ENCODE results near the gene TUNAR. TPM values are rescaled to one million over a fixed set of nuclear protein-coding genes. Genes with fewer than 3 reads are reported as not detected.

Gene TUNAR
- total RNA-seq, 1 donor from 2014 or later: not detected

- TF ChIP-seq, protein P1, sequence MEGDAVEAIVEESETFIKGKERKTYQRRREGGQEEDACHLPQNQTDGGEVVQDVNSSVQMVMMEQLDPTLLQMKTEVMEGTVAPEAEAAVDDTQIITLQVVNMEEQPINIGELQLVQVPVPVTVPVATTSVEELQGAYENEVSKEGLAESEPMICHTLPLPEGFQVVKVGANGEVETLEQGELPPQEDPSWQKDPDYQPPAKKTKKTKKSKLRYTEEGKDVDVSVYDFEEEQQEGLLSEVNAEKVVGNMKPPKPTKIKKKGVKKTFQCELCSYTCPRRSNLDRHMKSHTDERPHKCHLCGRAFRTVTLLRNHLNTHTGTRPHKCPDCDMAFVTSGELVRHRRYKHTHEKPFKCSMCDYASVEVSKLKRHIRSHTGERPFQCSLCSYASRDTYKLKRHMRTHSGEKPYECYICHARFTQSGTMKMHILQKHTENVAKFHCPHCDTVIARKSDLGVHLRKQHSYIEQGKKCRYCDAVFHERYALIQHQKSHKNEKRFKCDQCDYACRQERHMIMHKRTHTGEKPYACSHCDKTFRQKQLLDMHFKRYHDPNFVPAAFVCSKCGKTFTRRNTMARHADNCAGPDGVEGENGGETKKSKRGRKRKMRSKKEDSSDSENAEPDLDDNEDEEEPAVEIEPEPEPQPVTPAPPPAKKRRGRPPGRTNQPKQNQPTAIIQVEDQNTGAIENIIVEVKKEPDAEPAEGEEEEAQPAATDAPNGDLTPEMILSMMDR (IDR thresholded peaks at IDR 0.05; ENCODE audit: unreplicated experiment): no peak
- peak in 1 of 2 experiments; percentile 38 for DNase-seq (ENCODE audit: low spot score in 2 of 2, unreplicated experiment in 2 of 2)
- peaks cover 17% of the 10 kb centered on the region for H3K27me3 Mint-ChIP-seq (ENCODE audit: low read depth)
- H3K4me3 Mint-ChIP-seq: no peak overlapping the region
- H3K9me3 Mint-ChIP-seq: no peaks in the 10 kb centered on the region
- H3K36me3 Mint-ChIP-seq: no peaks in the 10 kb centered on the region
- H3K27ac Mint-ChIP-seq: no peak overlapping the region
- H3K4me1 Mint-ChIP-seq: no peaks in the 10 kb centered on the region
These were observed 76.6 kb downstream of the TUNAR start for GRCh38 chr14:95953111-95953724.

GRCh38 chr14:95956601-95957460, 80.2 kb downstream of the TUNAR start:
- H3K9me3 Mint-ChIP-seq: no peaks in the 10 kb centered on the region
- TF ChIP-seq, protein P1 (IDR thresholded peaks at IDR 0.05; ENCODE audit: unreplicated experiment): no peak
- H3K4me3 Mint-ChIP-seq: no peak overlapping the region
- H3K27ac Mint-ChIP-seq: no peak overlapping the region
- H3K27me3 Mint-ChIP-seq (ENCODE audit: low read depth): peaks cover 21% of the 10 kb centered on the region
- DNase-seq (ENCODE audit: low spot score in 2 of 2, unreplicated experiment in 2 of 2): no peak
- H3K36me3 Mint-ChIP-seq: no peaks in the 10 kb centered on the region
- H3K4me1 Mint-ChIP-seq: no peaks in the 10 kb centered on the region

DNA sequence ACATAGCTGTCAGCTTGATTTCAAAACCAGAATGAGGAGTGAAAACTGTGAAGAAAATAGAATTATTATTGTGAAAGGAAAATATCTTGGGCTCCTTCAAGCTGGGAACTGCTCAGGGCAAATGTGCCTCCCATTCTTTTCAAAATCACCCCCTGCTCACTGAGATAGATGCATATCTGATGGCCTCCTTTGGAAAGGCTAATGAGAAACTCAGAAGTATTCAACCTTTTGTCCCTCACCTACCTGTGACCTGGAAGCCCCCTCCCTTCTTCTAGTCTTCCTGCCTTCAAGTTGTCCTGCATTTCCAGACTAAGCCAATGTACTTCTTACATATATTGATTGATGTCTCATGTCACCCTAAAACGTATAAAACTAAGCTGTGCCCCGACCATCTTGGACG, 81.5 kb downstream of the TUNAR start:
- Mint-ChIP-seq H3K4me3 (no peak overlapping the region), H3K36me3 (no peaks in the 10 kb centered on the region), H3K27ac (no peak overlapping the region), H3K9me3 (no peaks in the 10 kb centered on the region), H3K4me1 (no peaks in the 10 kb centered on the region), H3K27me3 (ENCODE audit: low read depth) (peaks cover 21% of the 10 kb centered on the region)
- no peak for DNase-seq (ENCODE audit: low spot score in 2 of 2, unreplicated experiment in 2 of 2)
- TF ChIP-seq, protein P1 (IDR thresholded peaks at IDR 0.05; ENCODE audit: unreplicated experiment): no peak

- no peak overlapping the region for H3K27ac Mint-ChIP-seq
- DNase-seq (ENCODE audit: low spot score in 2 of 2, unreplicated experiment in 2 of 2): no peak
- H3K4me1 Mint-ChIP-seq: no peaks in the 10 kb centered on the region
- H3K9me3 Mint-ChIP-seq: no peaks in the 10 kb centered on the region
- TF ChIP-seq, protein P1 (IDR thresholded peaks at IDR 0.05; ENCODE audit: unreplicated experiment): no peak
- H3K27me3 Mint-ChIP-seq (ENCODE audit: low read depth): peaks cover 17% of the 10 kb centered on the region
- H3K36me3 Mint-ChIP-seq: no peaks in the 10 kb centered on the region
- no peak overlapping the region for H3K4me3 Mint-ChIP-seq
These were observed 82.7 kb downstream of the TUNAR start for GRCh38 chr14:95959317-95959716.

DNA sequence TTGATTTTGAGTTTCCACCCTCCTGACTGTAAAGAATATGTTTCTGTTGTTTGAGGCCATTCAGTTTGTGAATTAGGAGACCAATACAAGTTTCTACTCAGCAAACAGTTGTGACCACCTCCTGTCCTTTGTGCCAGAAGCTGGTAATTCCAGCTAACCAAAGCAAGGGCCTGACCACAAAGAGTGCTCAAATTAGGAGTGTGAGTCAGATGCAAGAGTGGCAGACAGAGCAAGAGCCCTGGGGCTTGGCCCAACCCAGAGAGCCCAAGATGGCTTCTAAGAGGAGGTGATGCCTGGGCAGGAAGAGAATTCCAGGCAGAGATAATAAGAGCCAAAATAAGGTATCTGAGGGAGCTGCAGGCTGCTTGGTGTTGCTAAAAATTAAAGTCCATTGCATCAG, 84.8 kb downstream of the TUNAR start:
- Mint-ChIP-seq H3K27ac (no peak overlapping the region), H3K36me3 (no peaks in the 10 kb centered on the region), H3K9me3 (peaks cover 6% of the 10 kb centered on the region), H3K27me3 (ENCODE audit: low read depth) (peaks cover 17% of the 10 kb centered on the region), H3K4me1 (no peaks in the 10 kb centered on the region), H3K4me3 (no peak overlapping the region)
- TF ChIP-seq, protein P1 (IDR thresholded peaks at IDR 0.05; ENCODE audit: unreplicated experiment): no peak
- no peak for DNase-seq (ENCODE audit: low spot score in 2 of 2, unreplicated experiment in 2 of 2)
